Measurements from ENCODE around the gene PPP1R13B. TPM values are rescaled to one million over a fixed set of nuclear protein-coding genes. Genes with fewer than 3 reads are reported as not detected.

Gene PPP1R13B
- total and polyA plus RNA-seq, 4 donors, result 2.3 to 44.0 (median 15.8) TPM

GRCh38 chr14:103697206-103697602 is 150.2 kb downstream of the PPP1R13B start:
- no peaks in the 10 kb centered on the region for H3K27me3 ChIP-seq (ENCODE audit: control insufficient read depth in 1 of 2, insufficient read depth in 2 of 2, low read length in 1 of 2)
- no peak overlapping the region for H3K4me3 ChIP-seq (ENCODE audit: low read length in 2 of 2)
- H3K36me3 ChIP-seq (ENCODE audit: control insufficient read depth in 1 of 2, insufficient read depth in 2 of 2, low read length in 1 of 2), result peaks cover 0 to 11% of the 10 kb centered on the region in 2 donors
- ATAC-seq (ENCODE audit: low FRiP score), result no peak
- intact Hi-C loops (cut with DNase I), result no loop called here
- H3K27ac ChIP-seq (ENCODE audit: low read depth in 1 of 2, low read length in 2 of 2), result peak overlapping the region in 1 of 2 donors; percentile 9
- H3K4me1 ChIP-seq (ENCODE audit: control insufficient read depth in 1 of 2, insufficient read depth in 2 of 2, low read length in 2 of 2), result no peaks in the 10 kb centered on the region
- H3K9me3 ChIP-seq (ENCODE audit: control insufficient read depth, low read length), result no peaks in the 10 kb centered on the region
- WGBS, 2 donors, result 7 to 10% methylated on average over 3 of the region's 3 CpGs
- DNase-seq, result peak in 1 of 2 donors; percentile 33

- WGBS, 2 donors, result 6 to 12% methylated on average over 17 of the region's 17 CpGs
- H3K4me1 ChIP-seq (ENCODE audit: control insufficient read depth in 1 of 2, insufficient read depth in 2 of 2, low read length in 2 of 2), result no peaks in the 10 kb centered on the region
These were observed 150.8 kb downstream of the PPP1R13B start for GRCh38 chr14:103696466-103697071.

GRCh38 chr14:103696070-103696402 is 151.3 kb downstream of the PPP1R13B start:
- Histone ChIP-seq H3K4me3 (ENCODE audit: low read length in 2 of 2) (no peak overlapping the region), H3K27me3 (ENCODE audit: control insufficient read depth in 1 of 2, insufficient read depth in 2 of 2, low read length in 1 of 2) (no peaks in the 10 kb centered on the region), H3K9me3 (ENCODE audit: control insufficient read depth, low read length) (no peaks in the 10 kb centered on the region), H3K4me1 (ENCODE audit: control insufficient read depth in 1 of 2, insufficient read depth in 2 of 2, low read length in 2 of 2) (no peaks in the 10 kb centered on the region), H3K36me3 (ENCODE audit: control insufficient read depth in 1 of 2, insufficient read depth in 2 of 2, low read length in 1 of 2) (peaks cover 0 to 9% of the 10 kb centered on the region in 2 donors), H3K27ac (ENCODE audit: low read depth in 1 of 2, low read length in 2 of 2) (no peak overlapping the region)
- peak in 1 of 2 donors; percentile 54 for DNase-seq
- intact Hi-C loops (cut with DNase I), result no loop called here
- no peak for ATAC-seq (ENCODE audit: low FRiP score)
- 34 to 38% methylated on average over 12 to 13 of the region's 13 CpGs for WGBS, 2 donors

More at GRCh38 chr14:103696466-103697071, 150.8 kb downstream of the PPP1R13B start:
- Histone ChIP-seq H3K27ac (ENCODE audit: low read depth in 1 of 2, low read length in 2 of 2) (peak overlapping the region in 1 of 2 donors; percentile 0), H3K4me3 (ENCODE audit: low read length in 2 of 2) (no peak overlapping the region), H3K36me3 (ENCODE audit: control insufficient read depth in 1 of 2, insufficient read depth in 2 of 2, low read length in 1 of 2) (peaks cover 0 to 9% of the 10 kb centered on the region in 2 donors), H3K9me3 (ENCODE audit: control insufficient read depth, low read length) (no peaks in the 10 kb centered on the region), H3K27me3 (ENCODE audit: control insufficient read depth in 1 of 2, insufficient read depth in 2 of 2, low read length in 1 of 2) (no peaks in the 10 kb centered on the region)
- ATAC-seq (ENCODE audit: low FRiP score) (peak; percentile 58), DNase-seq (peak in 1 of 2 donors; percentile 80)
- intact Hi-C loops (cut with DNase I), result no loop called here

- no peak for ATAC-seq (ENCODE audit: low FRiP score)
- DNase-seq, result peak in 1 of 2 donors; percentile 65
- 55 to 62% methylated on average over 14 of the region's 14 CpGs for WGBS, 2 donors
- no peaks in the 10 kb centered on the region for H3K9me3 ChIP-seq (ENCODE audit: control insufficient read depth, low read length)
- no peaks in the 10 kb centered on the region for H3K27me3 ChIP-seq (ENCODE audit: control insufficient read depth in 1 of 2, insufficient read depth in 2 of 2, low read length in 1 of 2)
- no peaks in the 10 kb centered on the region for H3K4me1 ChIP-seq (ENCODE audit: control insufficient read depth in 1 of 2, insufficient read depth in 2 of 2, low read length in 2 of 2)
- intact Hi-C loops (cut with DNase I), result no loop called here
- peaks cover 0 to 9% of the 10 kb centered on the region in 2 donors for H3K36me3 ChIP-seq (ENCODE audit: control insufficient read depth in 1 of 2, insufficient read depth in 2 of 2, low read length in 1 of 2)
- H3K4me3 ChIP-seq (ENCODE audit: low read length in 2 of 2), result no peak overlapping the region
- H3K27ac ChIP-seq (ENCODE audit: low read depth in 1 of 2, low read length in 2 of 2), result no peak overlapping the region
These were observed 151.9 kb downstream of the PPP1R13B start for GRCh38 chr14:103695296-103696069.

- WGBS, 2 donors, result 86 to 89% methylated on average over 20 of the region's 20 CpGs
- no peak overlapping the region for H3K27ac ChIP-seq (ENCODE audit: low read depth in 1 of 2, low read length in 2 of 2)
- peak in 1 of 2 donors; percentile 56 for DNase-seq
- H3K9me3 ChIP-seq (ENCODE audit: control insufficient read depth, low read length), result no peaks in the 10 kb centered on the region
- no peaks in the 10 kb centered on the region for H3K27me3 ChIP-seq (ENCODE audit: control insufficient read depth in 1 of 2, insufficient read depth in 2 of 2, low read length in 1 of 2)
- peaks cover 0 to 11% of the 10 kb centered on the region in 2 donors for H3K36me3 ChIP-seq (ENCODE audit: control insufficient read depth in 1 of 2, insufficient read depth in 2 of 2, low read length in 1 of 2)
- no peak overlapping the region for H3K4me3 ChIP-seq (ENCODE audit: low read length in 2 of 2)
- intact Hi-C loops (cut with DNase I), result no loop called here
- ATAC-seq (ENCODE audit: low FRiP score), result no peak
- no peaks in the 10 kb centered on the region for H3K4me1 ChIP-seq (ENCODE audit: control insufficient read depth in 1 of 2, insufficient read depth in 2 of 2, low read length in 2 of 2)
These were observed 152.8 kb downstream of the PPP1R13B start for GRCh38 chr14:103694572-103695026.

- Histone ChIP-seq H3K4me1 (ENCODE audit: control insufficient read depth in 1 of 2, insufficient read depth in 2 of 2, low read length in 2 of 2) (no peaks in the 10 kb centered on the region), H3K9me3 (ENCODE audit: control insufficient read depth, low read length) (no peaks in the 10 kb centered on the region), H3K36me3 (ENCODE audit: control insufficient read depth in 1 of 2, insufficient read depth in 2 of 2, low read length in 1 of 2) (peaks cover 0 to 11% of the 10 kb centered on the region in 2 donors), H3K27me3 (ENCODE audit: control insufficient read depth in 1 of 2, insufficient read depth in 2 of 2, low read length in 1 of 2) (no peaks in the 10 kb centered on the region), H3K27ac (ENCODE audit: low read depth in 1 of 2, low read length in 2 of 2) (no peak overlapping the region), H3K4me3 (ENCODE audit: low read length in 2 of 2) (no peak overlapping the region)
- ATAC-seq (ENCODE audit: low FRiP score), result no peak
- intact Hi-C loops (cut with DNase I), result no loop called here
- 84 to 85% methylated on average over 22 of the region's 22 CpGs for WGBS, 2 donors
- DNase-seq, result peak in 1 of 2 donors; percentile 62
These were observed 153.9 kb downstream of the PPP1R13B start for GRCh38 chr14:103693515-103693914.

GRCh38 chr14:103692871-103693270 is 154.5 kb downstream of the PPP1R13B start:
- Histone ChIP-seq H3K36me3 (ENCODE audit: control insufficient read depth in 1 of 2, insufficient read depth in 2 of 2, low read length in 1 of 2) (peaks cover 0 to 11% of the 10 kb centered on the region in 2 donors), H3K4me3 (ENCODE audit: low read length in 2 of 2) (no peak overlapping the region), H3K27ac (ENCODE audit: low read depth in 1 of 2, low read length in 2 of 2) (no peak overlapping the region), H3K4me1 (ENCODE audit: control insufficient read depth in 1 of 2, insufficient read depth in 2 of 2, low read length in 2 of 2) (no peaks in the 10 kb centered on the region), H3K27me3 (ENCODE audit: control insufficient read depth in 1 of 2, insufficient read depth in 2 of 2, low read length in 1 of 2) (no peaks in the 10 kb centered on the region), H3K9me3 (ENCODE audit: control insufficient read depth, low read length) (no peaks in the 10 kb centered on the region)
- ATAC-seq (ENCODE audit: low FRiP score) (no peak), DNase-seq (peak in 1 of 2 donors; percentile 37)
- intact Hi-C loops (cut with DNase I), result no loop called here
- 80 to 82% methylated on average over 12 of the region's 12 CpGs for WGBS, 2 donors

- H3K4me1 ChIP-seq (ENCODE audit: control insufficient read depth in 1 of 2, insufficient read depth in 2 of 2, low read length in 2 of 2), result no peaks in the 10 kb centered on the region
- peaks cover 0 to 11% of the 10 kb centered on the region in 2 donors for H3K36me3 ChIP-seq (ENCODE audit: control insufficient read depth in 1 of 2, insufficient read depth in 2 of 2, low read length in 1 of 2)
- 91 to 92% methylated on average over 17 of the region's 17 CpGs for WGBS, 2 donors
- ATAC-seq (ENCODE audit: low FRiP score), result no peak
- H3K27me3 ChIP-seq (ENCODE audit: control insufficient read depth in 1 of 2, insufficient read depth in 2 of 2, low read length in 1 of 2), result no peaks in the 10 kb centered on the region
- intact Hi-C loops (cut with DNase I), result no loop called here
- peak in 1 of 2 donors; percentile 55 for DNase-seq
- H3K4me3 ChIP-seq (ENCODE audit: low read length in 2 of 2), result no peak overlapping the region
- no peak overlapping the region for H3K27ac ChIP-seq (ENCODE audit: low read depth in 1 of 2, low read length in 2 of 2)
- H3K9me3 ChIP-seq (ENCODE audit: control insufficient read depth, low read length), result no peaks in the 10 kb centered on the region
These were observed 155.2 kb downstream of the PPP1R13B start for GRCh38 chr14:103692159-103692558.
